HL-60 (cell line): Measurements from ENCODE around the gene APOL2.

Source experiments
- CTCF ChIP-seq: IDR thresholded peaks from one replicate; pipeline ENCODE4 v1.5.1; 2011; ENCODE audit warnings: low read length, control low read depth, inconsistent platforms; ENCODE audit not compliant: insufficient read depth
- GABPA ChIP-seq: IDR thresholded peaks from 2 replicates; pipeline ENCODE4 v1.6.1; 2012; ENCODE audit warnings: low read depth
- POLR2AphosphoS5 ChIP-seq: IDR thresholded peaks from 2 replicates; pipeline ENCODE4 v1.6.1; 2012; ENCODE audit warnings: low read depth
- REST ChIP-seq: IDR thresholded peaks from 2 replicates; pipeline ENCODE4 v1.6.1; 2012; ENCODE audit warnings: low read depth; ENCODE audit not compliant: insufficient replicate concordance
- SPI1 ChIP-seq: IDR thresholded peaks from 2 replicates; pipeline ENCODE4 v1.6.1; 2012; ENCODE audit warnings: low read depth, mild to moderate bottlenecking, borderline replicate concordance

- no peak for TF ChIP-seq CTCF
- no peak for TF ChIP-seq GABPA
- no peak for TF ChIP-seq REST
- no peak for TF ChIP-seq SPI1
- TF ChIP-seq POLR2AphosphoS5: no peak
Observed at GRCh38 chr22:36201630-36202319, 37.6 kb downstream of the APOL2 start, which contains the start of gene APOL4.
